HepG2 (cell line): Measurements from ENCODE around the gene RIF1.

Experiments used
- CTCF ChIP-seq: sonication (generic); formaldehyde crosslinking; IDR thresholded peaks from 2 replicates; pipeline ENCODE4 v1.5.0; 2020; ENCODE audit warnings: mild to moderate bottlenecking, missing genetic modification reagents, moderate library complexity
- RFX1 ChIP-seq: fragments of 450-650 bp; IDR thresholded peaks from 2 replicates; pipeline ENCODE4 v1.6.1; 2017
- THYN1 ChIP-seq: sonication (generic); formaldehyde crosslinking; IDR thresholded peaks from 2 replicates; pipeline ENCODE4 v1.8.1; 2023; ENCODE audit warnings: low read depth, mild to moderate bottlenecking, moderate library complexity, missing genetic modification reagents, borderline replicate concordance
- ZNF276 ChIP-seq: sonication (generic); formaldehyde crosslinking; IDR thresholded peaks from 2 replicates; pipeline ENCODE4 v1.4.0; 2020; ENCODE audit warnings: mild to moderate bottlenecking, low read depth, missing genetic modification reagents
- ZNF281 ChIP-seq: sonication (generic); formaldehyde crosslinking; IDR thresholded peaks from 2 replicates; pipeline ENCODE4 v1.4.0; 2020; ENCODE audit warnings: missing genetic modification reagents, borderline replicate concordance
- ZNF564 ChIP-seq: sonication (generic); formaldehyde crosslinking; IDR thresholded peaks from 2 replicates; pipeline ENCODE4 v1.8.1; 2023; ENCODE audit warnings: mild to moderate bottlenecking, missing genetic modification reagents
- ZNF891 ChIP-seq: sonication (generic); formaldehyde crosslinking; IDR thresholded peaks from 2 replicates; pipeline ENCODE4 v1.5.0; 2020; ENCODE audit warnings: mild to moderate bottlenecking, missing genetic modification reagents
- ZSCAN25 ChIP-seq: sonication (generic); formaldehyde crosslinking; IDR thresholded peaks from 2 replicates; pipeline ENCODE4 v1.8.0; 2022; ENCODE audit warnings: mild to moderate bottlenecking, missing genetic modification reagents

GRCh38 chr2:151380580-151381235 is 29.0 kb upstream of the RIF1 start:
- TF ChIP-seq ZSCAN25 (CRISPR knock-in tag): no peak
- TF ChIP-seq THYN1: no peak
- no peak for TF ChIP-seq RFX1
- TF ChIP-seq ZNF276 (CRISPR knock-in tag): no peak
- no peak for TF ChIP-seq CTCF
- no peak for TF ChIP-seq ZNF281 (CRISPR knock-in tag)
- TF ChIP-seq ZNF564 (CRISPR knock-in tag): no peak
- TF ChIP-seq ZNF891 (CRISPR knock-in tag): no peak
